Measurements from ENCODE around the gene TCF7. TPM values are rescaled to one million over a fixed set of nuclear protein-coding genes. Genes with fewer than 3 reads are reported as not detected.

Gene TCF7
- total RNA-seq, 1 donor from 2014 or later: under 0.01 TPM

- TF ChIP-seq CTCF (IDR thresholded peaks at IDR 0.05; ENCODE audit: insufficient read depth, low read length, severe bottlenecking): no peak
- FAIRE-seq: no peak
- H3K36me3 ChIP-seq (ENCODE audit: control insufficient read depth, insufficient read depth, low read length): peaks cover 5% of the 10 kb centered on the region
Measured at GRCh38 chr5:134195666-134196065, 81.2 kb downstream of the TCF7 start.

More at GRCh38 chr5:134195666-134196065, 81.2 kb downstream of the TCF7 start:
- H3K27me3 ChIP-seq (ENCODE audit: control insufficient read depth, insufficient read depth, low read length): no peaks in the 10 kb centered on the region
- DNase-seq (ENCODE audit: low read depth): no peak
- no peak overlapping the region for H3K4me3 ChIP-seq (ENCODE audit: low read depth, low read length)

Other genes starting within 250 kb of the TCF7 start
- 20.8 and 27.0 TPM in 2 replicates for gene C5orf15, start 146.1 kb upstream of the TCF7 start, total RNA-seq
- 328 and 489 TPM in 2 replicates for gene VDAC1, start 109.7 kb upstream of the TCF7 start, total RNA-seq
- 157 and 293 TPM in 2 replicates for gene SKP1, start 62.3 kb downstream of the TCF7 start, total RNA-seq
- gene PPP2CA, start 111.4 kb downstream of the TCF7 start, total RNA-seq: 109 and 133 TPM in 2 replicates

All from bronchial epithelial cell (primary cell).